OCI-LY1 (cell line): Measurements from ENCODE around the gene DAO.

Source experiments
- CTCF ChIP-seq: fragments of 200-600 bp; sonication (generic), shearing (Covaris generic); IDR thresholded peaks from 2 replicates; pipeline ENCODE4 v1.5.1; 2017; ENCODE audit warnings: mild to moderate bottlenecking, antibody characterized with exemption, low read length, moderate library complexity, mixed read lengths
- EZH2 ChIP-seq: fragments of 200-600 bp; sonication (generic), shearing (Covaris generic); IDR thresholded peaks from 2 replicates; pipeline ENCODE4 v1.8.0; 2017; ENCODE audit warnings: borderline replicate concordance, mixed run types, mild to moderate bottlenecking, antibody characterized with exemption, low read length, moderate library complexity, mixed read lengths

- TF ChIP-seq CTCF (no peak), EZH2 (no peak)
These were observed 47.0 kb upstream of the DAO start for GRCh38 chr12:108832730-108833354.
